Measurements from ENCODE around the gene MAPK4.

- no peak for TF ChIP-seq CTCF (IDR thresholded peaks at IDR 0.05)
- TF ChIP-seq POLR2A (IDR thresholded peaks at IDR 0.05): no peak
Observed at GRCh38 chr18:50757358-50757757, 197.5 kb downstream of the MAPK4 start.
